ENCODE measurements around the gene TMPRSS4. TPM values are rescaled to one million over a fixed set of nuclear protein-coding genes. Genes with fewer than 3 reads are reported as not detected.

Gene TMPRSS4
- total RNA-seq, 1 experiment from 2014 or later: 1.5 TPM

DNA sequence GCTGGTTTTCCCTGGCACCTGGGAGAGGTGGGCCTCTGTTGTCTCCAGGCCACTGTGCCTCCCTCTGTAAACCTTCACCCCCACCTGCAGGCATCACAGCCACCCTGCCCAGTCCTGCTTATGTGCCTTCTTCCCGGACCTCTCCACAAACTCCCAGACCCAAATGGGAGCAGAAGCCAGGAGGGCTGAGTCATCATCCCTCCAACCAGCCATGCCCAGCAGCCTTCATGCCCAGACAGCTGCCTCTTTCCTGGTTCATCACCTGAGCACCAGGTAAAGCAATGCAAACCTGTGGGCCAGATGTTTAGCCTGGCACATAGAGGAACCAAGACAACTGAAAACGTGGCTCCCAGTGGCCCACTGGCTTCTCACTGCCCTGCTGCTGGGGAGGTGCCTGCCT lies 2.1 kb upstream of the TMPRSS4 start:
- H3K4me3 ChIP-seq (replicated peaks in 1 of 2; ENCODE audit: low read depth in 1 of 2, low read length in 2 of 2): no peak overlapping the region
- ChIA-PET CTCF (interaction anchor here (1.1 to 1.3 kb wide), 2 partner anchors 21 to 170 kb away, joined by 3 to 5 read pairs; no protein-coding TSS in a partner anchor), POLR2A (interaction anchor here (0.8 kb wide), 1 partner anchor 51 kb away, joined by 5 read pairs; no protein-coding TSS in a partner anchor), RAD21 (ENCODE audit: low non-redundant PET in 1 of 2, low total read pairs in 2 of 2, uncharacterized antibody in 2 of 2, unreplicated experiment in 2 of 2) (no interaction called here)
- ATAC-seq: 0 out of 2 replicates have a peak, but pooled peaks have one; percentile 23
- H4K20me1 ChIP-seq (ENCODE audit: insufficient read depth): no peaks in the 10 kb centered on the region
- H3K36me3 ChIP-seq (ENCODE audit: control insufficient read depth in 1 of 2, insufficient read depth in 2 of 2, low read length in 2 of 2): no peaks in the 10 kb centered on the region
- TF ChIP-seq RAD21 (IDR thresholded peaks at IDR 0.05; ENCODE audit: low read depth): no peak
- TF ChIP-seq TCF7L2 (IDR thresholded peaks at IDR 0.05; ENCODE audit: borderline replicate concordance, extremely low read depth, insufficient read depth, insufficient read length): no peak
- no peak for TF ChIP-seq SP1 (IDR thresholded peaks at IDR 0.05; ENCODE audit: low read depth)
- TF ChIP-seq, protein P1, sequence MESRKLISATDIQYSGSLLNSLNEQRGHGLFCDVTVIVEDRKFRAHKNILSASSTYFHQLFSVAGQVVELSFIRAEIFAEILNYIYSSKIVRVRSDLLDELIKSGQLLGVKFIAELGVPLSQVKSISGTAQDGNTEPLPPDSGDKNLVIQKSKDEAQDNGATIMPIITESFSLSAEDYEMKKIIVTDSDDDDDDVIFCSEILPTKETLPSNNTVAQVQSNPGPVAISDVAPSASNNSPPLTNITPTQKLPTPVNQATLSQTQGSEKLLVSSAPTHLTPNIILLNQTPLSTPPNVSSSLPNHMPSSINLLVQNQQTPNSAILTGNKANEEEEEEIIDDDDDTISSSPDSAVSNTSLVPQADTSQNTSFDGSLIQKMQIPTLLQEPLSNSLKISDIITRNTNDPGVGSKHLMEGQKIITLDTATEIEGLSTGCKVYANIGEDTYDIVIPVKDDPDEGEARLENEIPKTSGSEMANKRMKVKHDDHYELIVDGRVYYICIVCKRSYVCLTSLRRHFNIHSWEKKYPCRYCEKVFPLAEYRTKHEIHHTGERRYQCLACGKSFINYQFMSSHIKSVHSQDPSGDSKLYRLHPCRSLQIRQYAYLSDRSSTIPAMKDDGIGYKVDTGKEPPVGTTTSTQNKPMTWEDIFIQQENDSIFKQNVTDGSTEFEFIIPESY (IDR thresholded peaks at IDR 0.05; ENCODE audit: extremely low read depth, insufficient replicate concordance, low read length): no peak
- no peak for TF ChIP-seq CBX3 (IDR thresholded peaks at IDR 0.05; ENCODE audit: low read depth)
- no peak for TF ChIP-seq YY1 (IDR thresholded peaks at IDR 0.05; ENCODE audit: extremely low read depth, insufficient replicate concordance, low read depth, low read length)
- TF ChIP-seq POLR2AphosphoS5 (IDR thresholded peaks at IDR 0.05; ENCODE audit: low read depth, low read length): no peak
- no peak for TF ChIP-seq EZH2phosphoT487 (IDR thresholded peaks at IDR 0.05; ENCODE audit: borderline replicate concordance)
- no peak for TF ChIP-seq SRF (IDR thresholded peaks at IDR 0.05; ENCODE audit: low read depth)
- no peak for TF ChIP-seq SIN3A (IDR thresholded peaks at IDR 0.05; ENCODE audit: low read depth)
- H2AFZ ChIP-seq (ENCODE audit: low read depth, low read length, poor library complexity, severe bottlenecking): no peak overlapping the region
- H3K4me2 ChIP-seq (ENCODE audit: low read length): peak overlapping the region; percentile 24
- H3K4me1 ChIP-seq (ENCODE audit: control insufficient read depth in 1 of 2, insufficient read depth in 2 of 2, low read length in 2 of 2): peaks cover 21 to 31% of the 10 kb centered on the region in 2 experiments
- no peaks in the 10 kb centered on the region for H3K9me2 ChIP-seq (ENCODE audit: insufficient read depth)
- no peaks in the 10 kb centered on the region for H3K79me2 ChIP-seq (ENCODE audit: insufficient read depth, low read length)
- DNase-seq (ENCODE audit: low read depth, low spot score): no peak
- no peaks in the 10 kb centered on the region for H3K27me3 ChIP-seq (ENCODE audit: insufficient read depth, low read length)
- H3K27ac ChIP-seq (ENCODE audit: low read depth, low read length): no peak overlapping the region
- no peak overlapping the region for H3K9ac ChIP-seq (ENCODE audit: low read length)
- no peaks in the 10 kb centered on the region for H3K9me3 ChIP-seq (ENCODE audit: control insufficient read depth in 1 of 2, insufficient read depth in 1 of 2, low read depth in 1 of 2, low read length in 2 of 2)
- no TSS peak for BruUV-seq (replicated peaks)
- intact Hi-C loops (cut with micrococcal nuclease): no loop called here

Data from HCT116 (cell line).